ENCODE results near the gene TBC1D24.
"Not testable (repeated sequence)": the region's sequence is repeated elsewhere in the genome, so short reads cannot be mapped to it uniquely, and the experiment has no call there.

Gene TBC1D24

DNA sequence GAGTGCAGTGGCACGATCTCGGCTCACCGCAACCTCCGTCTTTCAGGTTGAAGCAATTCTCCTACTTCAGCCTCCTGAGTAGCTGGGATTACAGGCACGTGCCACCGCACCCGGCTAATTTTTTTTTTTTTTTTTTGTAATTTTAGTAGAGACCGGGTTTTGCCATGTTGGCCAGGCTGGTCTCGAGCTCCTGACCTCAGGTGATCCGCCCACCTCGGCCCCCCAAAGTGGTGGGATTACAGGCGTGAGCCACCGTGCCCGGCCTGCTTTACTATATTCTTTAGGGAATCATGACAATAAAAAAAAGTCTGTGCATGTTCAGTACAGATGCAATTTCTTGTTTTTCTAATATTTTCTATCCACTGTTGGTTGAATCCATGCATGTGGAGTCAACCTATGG is 68.8 kb downstream of the TBC1D24 start:
- DNase-seq (ENCODE audit: low spot score in 2 of 2); H3K4me3 Mint-ChIP-seq; H3K27ac Mint-ChIP-seq; ATAC-seq; H3K9me3 Mint-ChIP-seq: not testable (repeated sequence)
- Mint-ChIP-seq H3K4me1 (peaks cover 35% of the 10 kb centered on the region), H3K36me3 (peaks cover 28% of the 10 kb centered on the region)

DNA sequence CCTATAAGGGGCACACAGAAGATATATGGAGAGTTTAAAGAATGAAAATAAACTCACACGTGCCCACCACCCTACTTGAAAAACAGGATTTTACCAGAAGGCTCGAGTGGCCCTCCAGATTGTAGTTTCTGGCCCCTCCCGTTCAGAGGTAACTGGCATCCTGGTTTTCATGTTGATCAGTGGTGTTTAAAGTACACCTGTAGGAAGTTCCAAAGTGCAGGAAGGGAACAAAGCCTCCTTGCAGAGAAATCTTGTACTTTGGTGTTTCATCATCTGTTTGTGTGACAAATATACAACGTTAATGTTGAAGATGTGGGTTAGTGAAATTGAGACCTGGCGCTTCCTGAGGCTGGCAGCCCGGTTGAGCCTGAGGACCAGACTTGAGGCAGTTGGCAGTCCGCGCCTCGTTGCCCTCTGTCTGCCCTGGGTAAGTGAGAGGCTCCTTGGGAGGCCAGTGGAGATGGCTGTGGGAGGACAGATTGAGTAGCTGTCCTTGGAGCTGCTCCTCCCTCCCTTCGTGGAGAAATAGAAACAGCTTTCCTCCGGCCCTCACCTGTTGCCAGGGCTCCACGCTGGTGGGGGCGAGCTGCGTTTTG is 75.5 kb downstream of the TBC1D24 start:
- not testable (repeated sequence) for H3K4me3 Mint-ChIP-seq; ATAC-seq; H3K9me3 Mint-ChIP-seq; H3K4me1 Mint-ChIP-seq; H3K27ac Mint-ChIP-seq; H3K36me3 Mint-ChIP-seq; DNase-seq (ENCODE audit: low spot score in 2 of 2)

DNA sequence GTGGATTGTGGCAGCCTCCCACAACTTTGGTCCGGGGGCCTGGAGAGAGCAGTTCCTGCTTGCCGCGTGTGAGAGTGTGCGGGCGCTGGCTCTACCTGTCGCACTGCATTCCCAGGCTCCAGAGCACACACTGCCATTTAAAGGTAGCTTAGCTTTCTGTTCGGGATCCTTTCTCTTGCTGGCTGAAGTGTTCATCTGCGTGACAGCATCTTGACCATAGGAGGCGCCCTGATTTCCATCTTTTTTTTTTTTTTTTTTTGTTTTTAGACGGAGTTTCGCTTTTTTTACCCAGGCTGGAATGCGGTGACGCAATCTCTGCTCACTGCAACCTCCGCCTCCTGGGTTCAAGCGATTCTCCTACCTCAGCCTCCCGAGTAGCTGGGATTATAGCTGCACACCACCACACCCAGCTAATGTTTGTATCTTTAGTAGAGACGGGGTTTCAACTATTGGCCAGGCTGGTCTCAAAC is 76.5 kb downstream of the TBC1D24 start:
- H3K27ac Mint-ChIP-seq; H3K9me3 Mint-ChIP-seq; ATAC-seq; DNase-seq (ENCODE audit: low spot score in 2 of 2); H3K36me3 Mint-ChIP-seq; H3K4me1 Mint-ChIP-seq; H3K4me3 Mint-ChIP-seq: not testable (repeated sequence)

DNA sequence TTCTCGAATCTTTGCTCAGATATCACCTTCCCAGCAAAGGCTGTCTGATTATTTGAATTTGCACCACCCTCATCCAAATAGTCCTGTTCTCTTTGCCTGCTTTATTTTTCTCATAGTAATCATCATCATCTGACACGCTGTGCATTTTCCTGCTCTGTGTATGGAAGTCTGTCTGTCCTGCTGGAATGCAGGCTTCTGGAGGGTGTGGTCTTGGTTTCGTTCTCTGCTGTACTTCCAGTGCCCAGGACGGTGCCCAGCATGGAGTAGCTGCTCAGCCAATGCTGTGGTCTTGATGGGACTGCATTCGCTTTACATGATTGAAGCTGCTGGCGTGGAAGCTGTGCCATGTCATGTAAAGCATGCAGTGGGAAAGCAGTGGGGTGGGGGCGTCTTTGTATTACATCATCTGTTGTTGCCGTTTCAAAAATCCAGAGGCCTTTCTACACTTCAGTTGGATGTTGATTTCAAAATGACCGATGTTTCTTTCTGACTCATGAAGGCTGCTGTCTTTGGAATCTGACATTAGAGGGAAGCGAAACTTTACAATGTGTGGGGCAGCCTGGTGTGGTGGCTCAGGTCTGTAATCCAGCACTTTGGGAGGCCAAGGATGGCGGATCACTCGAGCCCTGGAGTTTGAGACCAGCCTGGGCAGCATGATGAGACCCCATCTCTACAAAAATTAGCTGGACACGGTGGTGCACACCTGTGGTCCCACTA is 79.9 kb downstream of the TBC1D24 start:
- not testable (repeated sequence) for H3K4me3 Mint-ChIP-seq; H3K27ac Mint-ChIP-seq; DNase-seq (ENCODE audit: low spot score in 2 of 2); H3K36me3 Mint-ChIP-seq; H3K9me3 Mint-ChIP-seq; H3K4me1 Mint-ChIP-seq; ATAC-seq
